Adrenal gland (tissue), 12 donors: ENCODE measurements around the gene KRTAP5-4. TPM values are rescaled to one million over a fixed set of nuclear protein-coding genes. Genes with fewer than 3 reads are reported as not detected.

ENCODE experiments used
- DNase-seq, 7 donors: peaks; one replicate each; pipeline ENCODE4 v3.0.0-alpha.2; 2019 to 2020
- H3K27ac ChIP-seq, 5 donors: fragments of 200-600 bp; sonication (generic) in 4 of 5; 1 replicate in 3 of 5; 2 replicates in 2 of 5; pipeline versions ENCODE4 v1.5.1 to v1.8.0; 2016 to 2020; ENCODE audit warnings: mild to moderate bottlenecking in 1 of 5
- H3K27me3 ChIP-seq: fragments of 200-600 bp; 2 replicates; pipeline ENCODE4 v1.8.0; 2021
- H3K36me3 ChIP-seq, 2 donors: fragments of 200-600 bp; replicated peaks in 1 of 2; 1 replicate in 1 of 2; 2 replicates in 1 of 2; pipeline versions ENCODE4 v1.5.1 to v1.8.0; 2018 to 2022
- H3K4me1 ChIP-seq, 2 donors: fragments of 200-600 bp; replicated peaks in 1 of 2; 1 replicate in 1 of 2; 2 replicates in 1 of 2; pipeline versions ENCODE4 v1.5.1 to v1.8.0; 2018 to 2021
- H3K4me3 ChIP-seq, 4 donors: fragments of 200-600 bp; sonication (generic) in 3 of 4; one replicate each; pipeline ENCODE4 v1.5.1; 2016 to 2018
- H3K9me3 ChIP-seq, 3 donors: fragments of 200-600 bp; sonication (generic) in 1 of 3; replicated peaks in 1 of 3; 1 replicate in 2 of 3; 2 replicates in 1 of 3; pipeline versions ENCODE4 v1.5.1 to v1.8.0; 2016 to 2021
- CTCF ChIP-seq, 6 experiments: fragments of 450-650 bp in 4 of 6; fragments of 200-600 bp in 2 of 6; sonication (generic) in 1 of 6; IDR thresholded peaks; 1 replicate in 5 of 6; 2 replicates in 1 of 6; pipeline versions ENCODE4 v1.5.1 to v1.8.0; 2016 to 2021; ENCODE audit warnings: antibody characterized with exemption in 6 of 6, mild to moderate bottlenecking in 2 of 6, moderate library complexity in 1 of 6
- POLR2A ChIP-seq, 2 donors: fragments of 450-650 bp; IDR thresholded peaks; one replicate each; pipeline ENCODE4 v1.6.1; 2017; ENCODE audit warnings: antibody characterized with exemption in 2 of 2, mild to moderate bottlenecking in 2 of 2, moderate library complexity in 1 of 2
- WGBS, 4 donors: extraction: QIAGEN DNeasy Blood & Tissue Kit in 2 of 4; methylation state at CpG; one replicate each; pipeline versions ENCODE4 v1.1.5 to v1.1.7; 2013 to 2017; 5-methylcytosine and 5-hydroxymethylcytosine counted together
- intact Hi-C, 2 donors: fragments of 100-400 bp; cut with DNase I; formaldehyde crosslinking; loops; one replicate each; pipeline versions ENCODE4 v1.14.1 to v1.15.0; 2022 to 2023
- polyA plus RNA-seq, 3 donors: library from polyadenylated mRNA; stranded (reverse); fragments of 200-250 nt in 2 of 3; fragments of 350-450 nt in 1 of 3; fragmentation: Illumina TruSeq in 1 of 3; extraction: RNeasy Lipid Tissue Mini Kit (QIAGEN cat#74804) in 1 of 3; gene quantifications; one replicate each; pipeline ENCODE4 v1.2.3, GENCODE V29; 2013 to 2014
- total RNA-seq, 9 donors: library from RNA; depleted of rRNA in 4 of 9; stranded (reverse); fragments of >200 nt in 4 of 9; fragments of 120-200 nt in 1 of 9; fragmentation: NEBNext Ultra II Directional in 1 of 9; extraction: Animal tissue kit (Norgen Biotek cat#: 25700) in 1 of 9; gene quantifications; one replicate each; pipeline versions ENCODE4 v1.1.0 to v1.2.4, GENCODE V29; 2013 to 2023
- donor health status: healthy with polysubstance abuse.
- donor health status: Bipolar disorder and iron deficiency.
- donor health status: DM: yes; HTN: yes; CAD: no.
- donor health status: DM: no; HTN: no; CAD: no.
- donor health status: DM: no; HTN: no; CAD: no.
- donor health status: DM: yes; HTN: yes; CAD: no.

Gene KRTAP5-4
- total and polyA plus RNA-seq, 12 donors, result not detected

- Histone ChIP-seq H3K4me1 (no peaks in the 10 kb centered on the region), H3K4me3 (no peak overlapping the region), H3K9me3 (no peaks in the 10 kb centered on the region), H3K27me3 (peaks cover 14% of the 10 kb centered on the region), H3K27ac (no peak overlapping the region), H3K36me3 (no peaks in the 10 kb centered on the region)
- TF ChIP-seq POLR2A (IDR thresholded peaks at IDR 0.05), result no peak
- TF ChIP-seq CTCF (IDR thresholded peaks at IDR 0.05), result no peak
- WGBS, 4 donors, result 75 to 91% (median 79%) methylated on average over 2 of the region's 2 CpGs
- no peak for DNase-seq
- intact Hi-C loops, result no loop called here
Measured at GRCh38 chr11:1637628-1638027, 15.7 kb upstream of the KRTAP5-4 start.

- intact Hi-C loops, result no loop called here
- Histone ChIP-seq H3K36me3 (no peaks in the 10 kb centered on the region), H3K27ac (no peak overlapping the region), H3K27me3 (peaks cover 15% of the 10 kb centered on the region), H3K4me1 (no peaks in the 10 kb centered on the region), H3K4me3 (no peak overlapping the region), H3K9me3 (no peaks in the 10 kb centered on the region)
- WGBS, 4 donors, result 83 to 91% (median 85%) methylated on average over 18 to 19 of the region's 19 CpGs
- TF ChIP-seq POLR2A (IDR thresholded peaks at IDR 0.05) (no peak), CTCF (IDR thresholded peaks at IDR 0.05) (no peak)
- no peak for DNase-seq
Measured at GRCh38 chr11:1636291-1636950, 14.5 kb upstream of the KRTAP5-4 start.

- intact Hi-C loops, result no loop called here
Measured at GRCh38 chr11:1633864-1634263, 11.9 kb upstream of the KRTAP5-4 start.

GRCh38 chr11:1632053-1632714, 10.2 kb upstream of the KRTAP5-4 start:
- TF ChIP-seq POLR2A (IDR thresholded peaks at IDR 0.05), result no peak
- TF ChIP-seq CTCF (IDR thresholded peaks at IDR 0.05), result no peak

More at GRCh38 chr11:1633864-1634263, 11.9 kb upstream of the KRTAP5-4 start:
- no peak for TF ChIP-seq CTCF (IDR thresholded peaks at IDR 0.05)
- TF ChIP-seq POLR2A (IDR thresholded peaks at IDR 0.05), result no peak
- H3K36me3 ChIP-seq, result no peaks in the 10 kb centered on the region
- no peaks in the 10 kb centered on the region for H3K9me3 ChIP-seq
- 82 to 84% (median 83%) methylated on average over 10 of the region's 10 CpGs for WGBS, 4 donors
- H3K27ac ChIP-seq, result no peak overlapping the region
- peaks cover 14% of the 10 kb centered on the region for H3K27me3 ChIP-seq
- H3K4me3 ChIP-seq, result no peak overlapping the region
- no peak for DNase-seq
- H3K4me1 ChIP-seq, result no peaks in the 10 kb centered on the region

More at GRCh38 chr11:1632053-1632714, 10.2 kb upstream of the KRTAP5-4 start:
- WGBS, 4 donors, result 60 to 66% (median 62%) methylated on average over 6 to 11 of the region's 11 CpGs
- intact Hi-C loops, result no loop called here
- DNase-seq, result no peak
- Histone ChIP-seq H3K4me3 (no peak overlapping the region), H3K27me3 (peaks cover 22% of the 10 kb centered on the region), H3K36me3 (no peaks in the 10 kb centered on the region), H3K9me3 (no peaks in the 10 kb centered on the region), H3K4me1 (no peaks in the 10 kb centered on the region), H3K27ac (no peak overlapping the region)
